ENCODE data around the gene SCYGR3. TPM values are rescaled to one million over a fixed set of nuclear protein-coding genes. Genes with fewer than 3 reads are reported as not detected.

The SCYGR3 gene
- total RNA-seq, 1 experiment from 2014 or later: not detected

DNA sequence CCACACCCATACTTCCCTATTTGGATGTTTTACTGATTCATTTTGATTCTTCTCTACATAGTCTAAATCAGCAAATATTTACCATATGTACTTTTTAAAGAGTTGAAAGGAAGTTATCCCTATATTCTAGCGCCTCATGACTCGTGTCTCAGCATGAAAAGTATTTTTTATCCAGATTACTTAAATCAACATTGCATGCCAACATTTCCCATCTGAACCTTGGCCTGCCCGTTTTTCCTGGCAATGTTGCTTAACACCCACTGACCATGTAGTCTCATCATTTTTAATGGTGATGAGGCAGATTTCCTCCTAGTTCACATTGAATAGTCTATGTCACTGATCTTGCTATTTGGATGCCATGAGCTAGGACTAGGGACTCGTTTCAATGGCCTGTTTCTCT lies 38.8 kb upstream of the SCYGR3 start:
- Histone ChIP-seq H2BK20ac (ENCODE audit: low read depth, low read length, poor library complexity, severe bottlenecking) (no peak overlapping the region), H2BK15ac (ENCODE audit: low read depth, low read length) (no peak overlapping the region), H2BK12ac (ENCODE audit: insufficient read length, low read depth, low read length) (no peak overlapping the region), H2BK120ac (ENCODE audit: low read depth, low read length, poor library complexity, severe bottlenecking) (no peak overlapping the region), H3K4me1 (ENCODE audit: insufficient read depth, low read length) (no peaks in the 10 kb centered on the region), H3K18ac (ENCODE audit: insufficient read length, low read depth, low read length) (no peak overlapping the region), H3K27ac (ENCODE audit: insufficient read length, low read depth, low read length) (no peak overlapping the region), H4K5ac (ENCODE audit: insufficient read length, low read depth, low read length) (no peak overlapping the region), H3T11ph (ENCODE audit: low read length) (no peak overlapping the region), H3K23ac (ENCODE audit: insufficient read length, low read depth, low read length) (no peak overlapping the region), H4K91ac (ENCODE audit: insufficient read length, low read depth, low read length) (no peak overlapping the region), H4K20me1 (ENCODE audit: control insufficient read depth, insufficient read depth, insufficient read length) (no peaks in the 10 kb centered on the region), H3K4ac (ENCODE audit: low read depth, low read length) (no peak overlapping the region), H3K56ac (ENCODE audit: insufficient read length, low read depth, low read length) (no peak overlapping the region), H2AFZ (ENCODE audit: low read length) (no peak overlapping the region), H3K9ac (ENCODE audit: extremely low read depth, insufficient read length, low read length) (no peak overlapping the region), H3K79me2 (ENCODE audit: insufficient read depth, low read length) (no peaks in the 10 kb centered on the region), H2AK5ac (ENCODE audit: insufficient read length, low read length) (no peak overlapping the region), H3K27me3 (ENCODE audit: insufficient read depth, low read length) (no peaks in the 10 kb centered on the region), H3K14ac (ENCODE audit: insufficient read depth, low read length) (no peak overlapping the region), H3K4me2 (ENCODE audit: insufficient read depth, insufficient read length, low read length) (no peak overlapping the region), H3K9me3 (ENCODE audit: control insufficient read depth, low read depth, low read length) (no peaks in the 10 kb centered on the region), H4K8ac (replicated peaks; ENCODE audit: insufficient read length, low read depth, low read length) (no peak overlapping the region), H3K23me2 (ENCODE audit: insufficient read length, low read depth, low read length, poor library complexity, severe bottlenecking) (no peaks in the 10 kb centered on the region), H3K79me1 (ENCODE audit: insufficient read depth, low read depth, low read length, poor library complexity, severe bottlenecking) (no peaks in the 10 kb centered on the region), H2BK5ac (ENCODE audit: insufficient read length, low read length) (no peak overlapping the region)
- TF ChIP-seq CTCF (conservative IDR thresholded peaks at IDR 0.05): no peak
- H3K4me3 Mint-ChIP-seq: no peak overlapping the region
- no peaks in the 10 kb centered on the region for H3K27me3 Mint-ChIP-seq (ENCODE audit: low read depth)
- DNase-seq: no peak
- H3K4me1 Mint-ChIP-seq: no peaks in the 10 kb centered on the region; a peak in 1 of 4 replicates
- WGBS (ENCODE audit: extremely low coverage, insufficient read length, low lambda C conversion rate): no CpG with 5 or more reads among the region's 4 CpGs
- H3K36me3 Mint-ChIP-seq (ENCODE audit: insufficient read depth in 1 of 3, low read depth in 3 of 3): no peaks in the 10 kb centered on the region
- no peak overlapping the region for H3K27ac Mint-ChIP-seq
- H3K9me3 Mint-ChIP-seq: no peaks in the 10 kb centered on the region
